HG03135 (cell line): ENCODE data around the gene CTSF.
"Not testable (repeated sequence)": the region's sequence is repeated elsewhere in the genome, so short reads cannot be mapped to it uniquely, and the experiment has no call there.

Experiments
- ATAC-seq: cut with Tn5 transposase; IDR thresholded peaks from one replicate; pipeline ENCODE4 v1.9.1; 2021; ENCODE audit warnings: mild to moderate bottlenecking, moderate library complexity; ENCODE audit not compliant: unreplicated experiment

Gene CTSF

GRCh38 chr11:66589996-66590675 lies 21.7 kb upstream of the CTSF start:
- no peak for ATAC-seq

GRCh38 chr11:66589315-66589714 lies 20.9 kb upstream of the CTSF start:
- not testable (repeated sequence) for ATAC-seq

- no peak for ATAC-seq
These were observed 17.7 kb upstream of the CTSF start for GRCh38 chr11:66586136-66586535.

GRCh38 chr11:66585447-66585846 lies 17.0 kb upstream of the CTSF start:
- not testable (repeated sequence) for ATAC-seq

DNA sequence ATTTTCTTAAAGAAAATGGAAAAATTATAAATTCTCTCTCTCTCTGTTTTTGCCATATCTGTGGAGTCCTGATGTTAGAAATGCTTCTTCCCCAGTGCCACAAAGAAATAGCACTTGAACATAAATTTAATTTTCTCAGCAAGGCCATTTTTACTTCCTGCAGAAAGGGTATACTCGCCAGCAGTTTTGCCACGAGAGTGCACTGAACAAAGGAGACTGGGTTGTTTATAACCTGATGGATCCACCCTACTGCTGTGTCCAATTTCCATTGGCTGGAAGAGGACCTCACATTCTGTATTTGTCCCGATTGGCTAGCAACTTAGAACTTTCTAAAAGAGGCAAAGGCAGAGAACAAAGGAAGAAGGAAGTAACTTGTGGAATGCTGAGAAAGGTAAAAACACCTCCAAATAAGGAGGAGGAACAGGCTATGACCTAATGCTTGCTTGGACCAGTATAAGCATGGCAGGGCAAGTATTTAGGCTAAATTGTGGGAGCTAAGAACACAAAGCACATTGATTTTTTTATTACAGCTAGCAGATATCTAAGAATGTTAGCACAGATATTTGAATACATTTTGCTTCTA lies 14.2 kb upstream of the CTSF start:
- not testable (repeated sequence) for ATAC-seq

- no peak for ATAC-seq
These were observed 12.9 kb upstream of the CTSF start for GRCh38 chr11:66581261-66581660.

GRCh38 chr11:66580803-66581202 lies 12.4 kb upstream of the CTSF start:
- ATAC-seq: no peak

GRCh38 chr11:66579017-66579606 lies 10.7 kb upstream of the CTSF start:
- ATAC-seq: no peak

- no peak for ATAC-seq
These were observed 2.4 kb upstream of the CTSF start for GRCh38 chr11:66570850-66571180.

DNA sequence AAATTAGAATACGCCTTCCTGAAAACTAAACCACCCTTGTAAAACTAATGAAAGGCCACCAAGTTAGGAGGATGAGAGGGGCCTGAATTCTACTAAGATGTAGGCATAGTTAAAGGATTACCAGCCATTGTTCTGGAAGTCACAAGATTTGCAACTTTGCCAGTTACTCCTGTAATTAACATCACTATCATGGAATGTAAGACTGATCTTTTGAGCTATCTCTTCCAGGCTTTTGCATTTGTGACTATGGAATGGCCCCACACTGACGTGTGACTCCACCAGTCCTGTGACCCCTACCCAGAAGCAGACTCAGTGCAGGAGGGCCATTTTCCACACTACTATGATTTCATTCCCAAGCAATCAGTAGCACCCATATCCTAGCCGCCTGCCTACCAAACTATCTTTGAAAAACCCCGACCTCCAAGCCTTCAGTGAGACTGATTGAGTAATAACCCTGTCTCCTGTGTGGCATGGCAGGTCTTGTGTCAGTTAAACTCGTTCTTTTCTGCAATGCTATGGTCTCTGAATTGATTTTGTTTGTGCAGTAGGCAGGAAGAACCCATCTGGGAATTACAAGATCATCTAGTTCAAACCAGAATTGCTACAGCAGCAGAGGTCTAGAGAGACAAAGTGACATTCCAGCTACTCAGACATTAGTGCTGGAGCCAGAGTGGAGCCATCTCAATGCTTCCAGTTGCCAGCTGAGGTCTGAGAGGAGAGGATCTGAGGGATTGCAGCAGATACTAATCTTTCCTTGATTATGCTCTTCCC lies 1.9 kb upstream of the CTSF start:
- no peak for ATAC-seq

GRCh38 chr11:66569076-66569475 lies 670 bp upstream of the CTSF start:
- no peak for ATAC-seq

DNA sequence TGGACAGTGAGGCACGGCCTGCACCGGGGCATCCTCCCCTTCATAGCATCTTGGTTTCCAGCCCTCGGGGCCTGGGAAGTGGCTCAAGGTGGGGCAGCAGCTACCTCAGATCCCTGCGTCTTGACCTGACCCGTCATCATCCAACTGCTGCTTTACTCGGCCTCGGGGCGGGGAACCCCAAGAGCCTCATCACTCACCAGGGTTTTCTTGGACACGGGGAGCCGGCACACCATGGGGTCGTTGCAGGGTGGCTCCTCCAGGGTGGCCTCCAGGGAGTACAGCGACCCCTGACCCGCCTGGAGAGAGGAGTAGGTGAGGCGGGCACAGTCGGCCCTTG lies 651 bp downstream of the CTSF start:
- no peak for ATAC-seq

GRCh38 chr11:66566221-66566620 lies 2.2 kb downstream of the CTSF start:
- ATAC-seq: no peak

DNA sequence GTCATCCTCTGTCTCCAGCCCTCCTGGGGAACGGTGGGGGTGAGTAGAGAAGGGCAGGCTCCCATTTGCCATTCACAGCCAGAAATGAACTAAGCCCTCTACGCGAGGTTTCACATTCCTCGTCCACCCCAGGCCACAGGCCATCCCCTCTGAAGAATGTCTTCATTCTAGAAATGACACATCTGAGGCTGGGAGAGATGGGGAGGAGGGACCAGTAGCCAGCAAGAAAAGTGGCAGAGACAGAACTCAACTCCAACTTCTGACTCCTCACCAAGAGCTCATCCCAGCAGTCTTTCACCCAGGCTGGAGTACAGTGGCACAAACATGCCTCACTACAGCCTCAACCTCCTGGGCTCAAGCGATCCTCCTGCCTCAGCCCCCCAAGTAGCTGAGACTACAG lies 3.4 kb downstream of the CTSF start:
- ATAC-seq: no peak

- ATAC-seq: no peak
These were observed 3.9 kb downstream of the CTSF start for GRCh38 chr11:66564538-66564937.

DNA sequence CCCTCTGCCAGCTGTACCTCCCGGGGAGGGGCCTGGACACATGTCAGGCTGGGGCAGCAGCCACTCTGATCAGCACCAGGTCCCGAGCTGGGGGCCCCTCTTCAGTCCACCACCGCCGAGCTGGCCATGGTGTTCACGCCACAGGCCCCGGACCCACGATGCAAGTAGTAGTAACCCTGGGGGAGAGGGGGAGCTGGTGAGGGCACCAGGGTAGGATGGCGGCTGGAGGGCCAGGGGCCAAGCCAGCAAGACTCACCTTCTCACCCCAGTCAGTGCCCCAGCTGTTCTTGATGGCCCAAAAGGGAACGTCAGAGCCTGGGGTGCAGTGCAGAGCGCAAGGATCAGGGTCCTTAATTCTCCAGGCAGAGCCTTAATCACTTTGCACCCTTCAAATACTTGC lies 4.6 kb downstream of the CTSF start:
- no peak for ATAC-seq

GRCh38 chr11:66562907-66563583 lies 5.4 kb downstream of the CTSF start:
- no peak for ATAC-seq

- no peak for ATAC-seq
These were observed 6.1 kb downstream of the CTSF start for GRCh38 chr11:66562275-66562674.

GRCh38 chr11:66561975-66562248 lies 6.5 kb downstream of the CTSF start:
- ATAC-seq: no peak

DNA sequence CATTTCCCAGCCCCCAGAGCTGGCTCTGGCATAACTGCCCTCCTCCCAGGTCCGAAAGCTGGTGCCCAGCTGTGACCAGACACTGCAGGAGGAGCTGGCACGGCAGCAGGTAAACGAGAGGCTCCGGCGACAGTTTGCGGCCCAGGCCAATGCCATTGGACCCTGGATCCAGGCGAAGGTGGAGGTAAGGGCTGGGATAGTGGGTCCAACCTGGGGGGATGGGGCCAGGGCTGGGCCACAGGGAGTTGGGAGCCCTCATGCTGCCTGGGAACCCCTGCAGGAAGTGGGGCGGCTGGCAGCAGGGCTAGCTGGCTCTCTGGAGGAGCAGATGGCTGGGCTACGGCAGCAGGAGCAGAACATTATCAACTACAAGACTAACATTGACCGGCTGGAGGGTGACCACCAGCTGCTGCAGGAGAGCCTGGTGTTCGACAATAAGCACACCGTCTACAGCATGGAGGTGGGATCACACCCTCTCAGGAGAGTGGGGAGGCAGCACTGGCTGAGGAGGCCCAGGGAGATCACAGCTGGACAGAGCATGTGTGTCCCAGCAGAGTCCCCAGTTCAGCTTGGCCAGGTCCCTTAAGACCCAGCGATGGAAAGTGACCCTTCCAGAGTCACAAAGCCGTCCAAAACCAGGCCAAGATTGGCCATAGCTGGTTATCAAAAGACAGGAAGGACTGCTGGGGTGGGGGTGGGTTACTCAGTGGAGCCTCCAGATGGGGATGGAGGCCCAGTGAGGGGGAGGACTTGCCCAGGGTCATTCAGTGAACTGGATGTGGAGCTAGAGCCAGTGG lies 7.0 kb downstream of the CTSF start:
- ATAC-seq: no peak
